HEK293 (cell line): ENCODE data around the gene ANO2.

Experiments
- CTCF ChIA-PET: fragments of 350-600 bp; formaldehyde crosslinking; extraction: SDS; loops from one replicate; lab custom pipeline; 2021; ENCODE audit warnings: antibody characterized with exemption; lab: Yijun Ruan, JAX
- POLR2A ChIA-PET: fragments of 300-600 bp; formaldehyde crosslinking; extraction: SDS; loops from one replicate; lab custom pipeline; 2020; ENCODE audit warnings: antibody characterized with exemption, inconsistent platforms; lab: Yijun Ruan, JAX
- H3K27ac ChIP-seq: fragments of 200-500 bp; sonication (Bioruptor generic); 2 replicates; pipeline ENCODE4 v1.5.1; 2014; ENCODE audit warnings: low read depth, low read length, control low read depth, inconsistent platforms; ENCODE audit errors: extremely low read depth
- H3K36me3 ChIP-seq, 2 experiments: fragments of 200-500 bp in 1 of 2; sonication (Bioruptor generic) in 1 of 2; 1 replicate in 1 of 2; 2 replicates in 1 of 2; pipeline ENCODE4 v1.5.1; 2014 to 2017; ENCODE audit warnings: inconsistent platforms in 2 of 2, low read length in 2 of 2; ENCODE audit not compliant: control insufficient read depth in 2 of 2, insufficient read depth in 1 of 2
- H3K4me1 ChIP-seq: fragments of 200-500 bp; sonication (Bioruptor generic); 2 replicates; pipeline ENCODE4 v1.5.1; 2014; ENCODE audit warnings: mild to moderate bottlenecking, low read length, inconsistent platforms; ENCODE audit not compliant: control insufficient read depth, insufficient read depth
- H3K4me3 ChIP-seq: 2 replicates; pipeline ENCODE4 v1.5.1; 2011; ENCODE audit warnings: low read depth, mild to moderate bottlenecking, control low read depth, low read length, moderate library complexity
- H3K9me3 ChIP-seq: fragments of 200-500 bp; sonication (Bioruptor generic); 2 replicates; pipeline ENCODE4 v1.5.1; 2014; ENCODE audit warnings: low read depth, low read length, inconsistent platforms; ENCODE audit not compliant: control insufficient read depth, insufficient read depth
- CTCF ChIP-seq: fragments of 450-650 bp; formaldehyde crosslinking; IDR thresholded peaks from 2 replicates; pipeline ENCODE4 v1.5.1; 2016; ENCODE audit warnings: missing biosample characterization, missing genetic modification characterization
- GLI2 ChIP-seq: fragments of 450-650 bp; formaldehyde crosslinking; IDR thresholded peaks from 2 replicates; pipeline ENCODE4; 2017; ENCODE audit warnings: missing biosample characterization, missing genetic modification characterization, low read depth, borderline replicate concordance
- GLIS2 ChIP-seq: fragments of 450-650 bp; formaldehyde crosslinking; IDR thresholded peaks from 2 replicates; pipeline ENCODE4 v1.5.1; 2016; ENCODE audit warnings: missing biosample characterization, missing genetic modification characterization
- HIC1 ChIP-seq: fragments of 450-650 bp; formaldehyde crosslinking; IDR thresholded peaks from 2 replicates; pipeline ENCODE4 v1.5.1; 2016; ENCODE audit warnings: missing biosample characterization, missing genetic modification characterization
- HOXC10 ChIP-seq: sonication (generic); formaldehyde crosslinking; IDR thresholded peaks from 2 replicates; pipeline ENCODE4 v1.8.1; 2023; ENCODE audit warnings: mild to moderate bottlenecking, missing genetic modification reagents
- KLF16 ChIP-seq: fragments of 450-650 bp; formaldehyde crosslinking; IDR thresholded peaks from 2 replicates; pipeline ENCODE4 v1.5.1; 2017; ENCODE audit warnings: missing biosample characterization, missing genetic modification characterization
- KLF17 ChIP-seq: fragments of 450-650 bp; formaldehyde crosslinking; IDR thresholded peaks from 2 replicates; pipeline ENCODE4 v1.5.1; 2016; ENCODE audit warnings: missing biosample characterization, missing genetic modification characterization
- KLF9 ChIP-seq: fragments of 450-650 bp; formaldehyde crosslinking; IDR thresholded peaks from 2 replicates; pipeline ENCODE4 v1.5.1; 2016; ENCODE audit warnings: missing biosample characterization, missing genetic modification characterization, low read depth
- TRIM28 ChIP-seq: IDR thresholded peaks from 2 replicates; pipeline ENCODE4 v1.6.1; 2011; ENCODE audit warnings: low read length, control low read depth, borderline replicate concordance
- ZFP69B ChIP-seq: fragments of 450-650 bp; formaldehyde crosslinking; IDR thresholded peaks from 2 replicates; pipeline ENCODE4 v1.5.1; 2016; ENCODE audit warnings: missing biosample characterization, missing genetic modification characterization
- ZIC2 ChIP-seq: fragments of 450-650 bp; formaldehyde crosslinking; IDR thresholded peaks from 2 replicates; pipeline ENCODE4 v1.5.1; 2016; ENCODE audit warnings: missing biosample characterization, missing genetic modification characterization
- ZNF10 ChIP-seq: fragments of 450-650 bp; formaldehyde crosslinking; IDR thresholded peaks from 2 replicates; pipeline ENCODE4 v1.5.1; 2017; ENCODE audit warnings: missing biosample characterization, missing genetic modification characterization
- ZNF132 ChIP-seq: fragments of 450-650 bp; formaldehyde crosslinking; IDR thresholded peaks from 2 replicates; pipeline ENCODE4 v1.5.1; 2017; ENCODE audit warnings: missing biosample characterization, missing genetic modification characterization, borderline replicate concordance
- ZNF211 ChIP-seq: fragments of 450-650 bp; formaldehyde crosslinking; IDR thresholded peaks from 2 replicates; pipeline ENCODE4 v1.5.1; 2016; ENCODE audit warnings: low read depth, missing biosample characterization, missing genetic modification characterization
- ZNF223 ChIP-seq: fragments of 450-650 bp; formaldehyde crosslinking; IDR thresholded peaks from 2 replicates; pipeline ENCODE4 v1.5.1; 2016; ENCODE audit warnings: missing biosample characterization, missing genetic modification characterization
- ZNF350 ChIP-seq: fragments of 450-650 bp; formaldehyde crosslinking; IDR thresholded peaks from 2 replicates; pipeline ENCODE4 v1.5.0; 2017; ENCODE audit warnings: missing biosample characterization, mild to moderate bottlenecking, missing genetic modification characterization
- ZNF354C ChIP-seq: fragments of 450-650 bp; formaldehyde crosslinking; IDR thresholded peaks from 2 replicates; pipeline ENCODE4 v1.5.1; 2016; ENCODE audit warnings: missing biosample characterization, missing genetic modification characterization, low read depth, borderline replicate concordance
- ZNF510 ChIP-seq: fragments of 450-650 bp; formaldehyde crosslinking; IDR thresholded peaks from 2 replicates; pipeline ENCODE4 v1.5.1; 2018; ENCODE audit warnings: mild to moderate bottlenecking, missing genetic modification characterization, missing biosample characterization; ENCODE audit not compliant: insufficient replicate concordance
- ZNF529 ChIP-seq: fragments of 450-650 bp; formaldehyde crosslinking; IDR thresholded peaks from 2 replicates; pipeline ENCODE4 v1.5.1; 2017; ENCODE audit warnings: missing genetic modification characterization, missing biosample characterization; ENCODE audit not compliant: insufficient replicate concordance
- ZNF530 ChIP-seq: fragments of 450-650 bp; formaldehyde crosslinking; IDR thresholded peaks from 2 replicates; pipeline ENCODE4 v1.5.1; 2016; ENCODE audit warnings: low read depth, missing biosample characterization, missing genetic modification characterization
- ZNF549 ChIP-seq: fragments of 450-650 bp; IDR thresholded peaks from 2 replicates; pipeline ENCODE4 v1.5.1; 2018; ENCODE audit warnings: missing biosample characterization, missing genetic modification characterization, mild to moderate bottlenecking, inconsistent platforms, moderate library complexity
- ZNF624 ChIP-seq: fragments of 450-650 bp; formaldehyde crosslinking; IDR thresholded peaks from 2 replicates; pipeline ENCODE4 v1.5.1; 2017; ENCODE audit warnings: missing biosample characterization, missing genetic modification characterization
- ZNF677 ChIP-seq: fragments of 450-650 bp; IDR thresholded peaks from 2 replicates; pipeline ENCODE4 v1.5.0; 2018; ENCODE audit warnings: missing biosample characterization, mild to moderate bottlenecking, missing genetic modification characterization, moderate library complexity
- ZNF701 ChIP-seq: fragments of 450-650 bp; formaldehyde crosslinking; IDR thresholded peaks from 2 replicates; pipeline ENCODE4 v1.5.1; 2016; ENCODE audit warnings: missing biosample characterization, missing genetic modification characterization
- ZNF791 ChIP-seq: fragments of 450-650 bp; formaldehyde crosslinking; IDR thresholded peaks from 2 replicates; pipeline ENCODE4 v1.5.1; 2016; ENCODE audit warnings: missing biosample characterization, missing genetic modification characterization
- ZSCAN5A ChIP-seq: fragments of 450-650 bp; formaldehyde crosslinking; IDR thresholded peaks from 2 replicates; pipeline ENCODE4 v1.5.1; 2016; ENCODE audit warnings: missing biosample characterization, missing genetic modification characterization

Gene ANO2

GRCh38 chr12:5971194-5971850 is 26.3 kb upstream of the ANO2 start:
- TF ChIP-seq ZIC2 (tag by site-specific recombination) (no peak), ZNF701 (tag by site-specific recombination) (no peak), ZNF549 (no peak), HOXC10 (CRISPR knock-in tag) (no peak), ZNF791 (tag by site-specific recombination) (no peak), ZNF10 (tag by site-specific recombination) (no peak), ZNF677 (tag by site-specific recombination) (no peak), GLI2 (tag by site-specific recombination) (no peak), ZNF354C (no peak), CTCF (tag by site-specific recombination) (no peak), TRIM28 (no peak), KLF17 (tag by site-specific recombination) (no peak), ZNF223 (tag by site-specific recombination) (no peak), KLF16 (tag by site-specific recombination) (no peak), ZNF624 (tag by site-specific recombination) (no peak), ZNF132 (tag by site-specific recombination) (no peak)
- TF ChIP-seq, all 188 proteins: peak for 0
- CTCF ChIA-PET: interaction anchor here (0.6 to 1.4 kb wide), 3 partner anchors 8 to 98 kb away, joined by 3 to 5 read pairs (median 5); no protein-coding TSS in a partner anchor
- H3K36me3 ChIP-seq: no peaks in the 10 kb centered on the region
- H3K27ac ChIP-seq: no peak overlapping the region
- no peak overlapping the region for H3K4me3 ChIP-seq
- no peaks in the 10 kb centered on the region for H3K4me1 ChIP-seq
- H3K9me3 ChIP-seq: no peaks in the 10 kb centered on the region
- POLR2A ChIA-PET: no interaction called here

GRCh38 chr12:5969974-5970690 is 25.1 kb upstream of the ANO2 start:
- Histone ChIP-seq H3K4me1 (no peaks in the 10 kb centered on the region), H3K36me3 (no peaks in the 10 kb centered on the region)
- POLR2A ChIA-PET: no interaction called here

More at GRCh38 chr12:5969974-5970690, 25.1 kb upstream of the ANO2 start:
- CTCF ChIA-PET: interaction anchor here (2.1 kb wide), 1 partner anchor 18 kb away, joined by 6 read pairs; no protein-coding TSS in a partner anchor
- TF ChIP-seq ZNF350 (tag by site-specific recombination) (no peak), GLIS2 (tag by site-specific recombination) (no peak), ZNF529 (tag by site-specific recombination) (no peak), KLF9 (tag by site-specific recombination) (no peak), ZFP69B (tag by site-specific recombination) (no peak), ZNF510 (tag by site-specific recombination) (no peak), HIC1 (tag by site-specific recombination) (no peak), ZNF530 (tag by site-specific recombination) (no peak), ZNF211 (tag by site-specific recombination) (no peak), ZSCAN5A (no peak)
- no peak overlapping the region for H3K27ac ChIP-seq
- no peaks in the 10 kb centered on the region for H3K9me3 ChIP-seq
- no peak overlapping the region for H3K4me3 ChIP-seq
